Urinary bladder (tissue), 4 donors: ENCODE data around the gene FMN1. TPM values are rescaled to one million over a fixed set of nuclear protein-coding genes. Genes with fewer than 3 reads are reported as not detected.

Source experiments
- DNase-seq: peaks from one replicate; pipeline ENCODE4 v3.0.0-alpha.2; 2015; ENCODE audit errors: extremely low spot score
- H3K27ac ChIP-seq: one replicate; pipeline ENCODE4 v1.5.1; 2013; ENCODE audit warnings: low read depth, mild to moderate bottlenecking, moderate library complexity
- H3K36me3 ChIP-seq: one replicate; pipeline ENCODE4 v1.6.1; 2013; ENCODE audit warnings: mild to moderate bottlenecking, moderate library complexity; ENCODE audit not compliant: insufficient read depth
- H3K4me1 ChIP-seq: one replicate; pipeline ENCODE4 v1.6.1; 2013; ENCODE audit warnings: mild to moderate bottlenecking, moderate library complexity; ENCODE audit not compliant: insufficient read depth
- H3K4me3 ChIP-seq: one replicate; pipeline ENCODE4 v1.5.1; 2013; ENCODE audit warnings: low read depth, low read length
- WGBS: extraction: QIAGEN DNeasy Blood & Tissue Kit; methylation state at CpG from one replicate; pipeline ENCODE4 v1.1.7; 2013; 5-methylcytosine and 5-hydroxymethylcytosine counted together
- polyA plus RNA-seq: library from polyadenylated mRNA; stranded (reverse); fragments of 200-250 nt; gene quantifications from one replicate; pipeline ENCODE4 v1.2.3, GENCODE V29; 2013
- total RNA-seq: library from RNA; depleted of rRNA; stranded (reverse); fragments of >200 nt; gene quantifications from one replicate; pipeline ENCODE4 v1.2.3, GENCODE V29; 2014
- donor health status: healthy with polysubstance abuse.
- donor health status: healthy.

Gene FMN1
- total and polyA plus RNA-seq, 2 donors, result 0.95 to 6.2 TPM

GRCh38 chr15:32738666-32739065 is 455.8 kb downstream of the FMN1 start:
- Histone ChIP-seq H3K36me3 (no peaks in the 10 kb centered on the region), H3K4me3 (no peak overlapping the region), H3K4me1 (no peaks in the 10 kb centered on the region), H3K27ac (no peak overlapping the region)
- no peak for DNase-seq
- 82% methylated on average over 1 of the region's 1 CpG for WGBS

- Histone ChIP-seq H3K36me3 (no peaks in the 10 kb centered on the region), H3K4me3 (no peak overlapping the region), H3K4me1 (no peaks in the 10 kb centered on the region), H3K27ac (no peak overlapping the region)
- 80% methylated on average over 4 of the region's 4 CpGs for WGBS
- no peak for DNase-seq
Measured at GRCh38 chr15:32737304-32737703, 457.2 kb downstream of the FMN1 start.

- WGBS, result 75% methylated on average over 2 of the region's 2 CpGs
- H3K4me3 ChIP-seq, result no peak overlapping the region
- no peak for DNase-seq
- H3K4me1 ChIP-seq, result no peaks in the 10 kb centered on the region
- H3K27ac ChIP-seq, result no peak overlapping the region
- H3K36me3 ChIP-seq, result no peaks in the 10 kb centered on the region
Measured at GRCh38 chr15:32736701-32737061, 457.8 kb downstream of the FMN1 start.

GRCh38 chr15:32735989-32736700 is 458.4 kb downstream of the FMN1 start:
- WGBS, result 83% methylated on average over 2 of the region's 2 CpGs
- no peaks in the 10 kb centered on the region for H3K4me1 ChIP-seq
- no peak for DNase-seq
- no peaks in the 10 kb centered on the region for H3K36me3 ChIP-seq
- no peak overlapping the region for H3K27ac ChIP-seq
- H3K4me3 ChIP-seq, result no peak overlapping the region

- WGBS, result 75% methylated on average over 3 of the region's 3 CpGs
Measured at GRCh38 chr15:32733281-32733680, 461.2 kb downstream of the FMN1 start.

GRCh38 chr15:32732574-32733157 is 461.8 kb downstream of the FMN1 start:
- H3K36me3 ChIP-seq, result no peaks in the 10 kb centered on the region
- no peak overlapping the region for H3K4me3 ChIP-seq
- 84% methylated on average over 6 of the region's 6 CpGs for WGBS
- H3K4me1 ChIP-seq, result no peaks in the 10 kb centered on the region
- H3K27ac ChIP-seq, result no peak overlapping the region
- DNase-seq, result no peak

More at GRCh38 chr15:32733281-32733680, 461.2 kb downstream of the FMN1 start:
- Histone ChIP-seq H3K36me3 (no peaks in the 10 kb centered on the region), H3K4me3 (no peak overlapping the region), H3K4me1 (no peaks in the 10 kb centered on the region), H3K27ac (no peak overlapping the region)
- no peak for DNase-seq

- Histone ChIP-seq H3K27ac (no peak overlapping the region), H3K4me1 (no peaks in the 10 kb centered on the region), H3K36me3 (no peaks in the 10 kb centered on the region), H3K4me3 (no peak overlapping the region)
- 51% methylated on average over 27 of the region's 27 CpGs for WGBS
- no peak for DNase-seq
Measured at GRCh38 chr15:32730677-32731654, 463.5 kb downstream of the FMN1 start.

- WGBS, result 76% methylated on average over 10 of the region's 10 CpGs
- no peak for DNase-seq
- H3K36me3 ChIP-seq, result no peaks in the 10 kb centered on the region
- H3K27ac ChIP-seq, result no peak overlapping the region
- no peaks in the 10 kb centered on the region for H3K4me1 ChIP-seq
- H3K4me3 ChIP-seq, result no peak overlapping the region
Measured at GRCh38 chr15:32729700-32730395, 464.7 kb downstream of the FMN1 start.

- H3K4me3 ChIP-seq, result no peak overlapping the region
- H3K4me1 ChIP-seq, result no peaks in the 10 kb centered on the region
- no peak overlapping the region for H3K27ac ChIP-seq
- no peak for DNase-seq
- WGBS, result 80% methylated on average over 2 of the region's 2 CpGs
- no peaks in the 10 kb centered on the region for H3K36me3 ChIP-seq
Measured at GRCh38 chr15:32723171-32723948, 471.2 kb downstream of the FMN1 start.

- Histone ChIP-seq H3K36me3 (no peaks in the 10 kb centered on the region), H3K4me1 (peaks cover 1% of the 10 kb centered on the region), H3K4me3 (no peak overlapping the region), H3K27ac (no peak overlapping the region)
- no peak for DNase-seq
Measured at GRCh38 chr15:32722136-32722535, 472.4 kb downstream of the FMN1 start.

GRCh38 chr15:32721596-32721995 is 472.9 kb downstream of the FMN1 start:
- no peak overlapping the region for H3K27ac ChIP-seq
- no peak overlapping the region for H3K4me3 ChIP-seq
- peaks cover 1% of the 10 kb centered on the region for H3K4me1 ChIP-seq
- H3K36me3 ChIP-seq, result no peaks in the 10 kb centered on the region
- 85% methylated on average over 6 of the region's 6 CpGs for WGBS
- no peak for DNase-seq

- Histone ChIP-seq H3K4me3 (peak overlapping the region; percentile 15), H3K27ac (no peak overlapping the region), H3K4me1 (peaks cover 1% of the 10 kb centered on the region), H3K36me3 (no peaks in the 10 kb centered on the region)
- 3% methylated on average over 70 of the region's 70 CpGs for WGBS
- no peak for DNase-seq
Measured at GRCh38 chr15:32718821-32719716, 475.4 kb downstream of the FMN1 start.
